Parathyroid adenoma (tissue), 2 donors: Measurements from ENCODE around the gene PRR23B.

Experiments
- H2AFZ ChIP-seq: fragments of 300-600 bp; sonication (generic); one replicate; pipeline ENCODE4 v1.7.0; 2017; ENCODE audit warnings: antibody characterized with exemption, mild to moderate bottlenecking
- H3K27ac ChIP-seq: fragments of 300-600 bp; sonication (generic); one replicate; pipeline ENCODE4 v1.7.0; 2017
- H3K27me3 ChIP-seq: fragments of 300-600 bp; sonication (generic); one replicate; pipeline ENCODE4 v1.7.0; 2017; ENCODE audit warnings: low read length; ENCODE audit not compliant: control insufficient read depth, insufficient read depth
- H3K36me3 ChIP-seq: fragments of 300-600 bp; sonication (generic); one replicate; pipeline ENCODE4 v1.7.0; 2017; ENCODE audit warnings: low read length; ENCODE audit not compliant: control insufficient read depth, insufficient read depth
- H3K4me1 ChIP-seq: fragments of 300-600 bp; sonication (generic); one replicate; pipeline ENCODE4 v1.7.0; 2017; ENCODE audit warnings: control low read depth
- H3K4me2 ChIP-seq: fragments of 300-600 bp; sonication (generic); one replicate; pipeline ENCODE4 v1.7.0; 2017; ENCODE audit warnings: low read length
- H3K4me3 ChIP-seq: fragments of 300-600 bp; sonication (generic); one replicate; pipeline ENCODE4 v1.7.0; 2017; ENCODE audit warnings: low read depth, low read length
- H3K79me2 ChIP-seq: fragments of 300-600 bp; sonication (generic); one replicate; pipeline ENCODE4 v1.7.0; 2017; ENCODE audit warnings: control low read depth
- H3K9ac ChIP-seq: fragments of 300-600 bp; sonication (generic); one replicate; pipeline ENCODE4 v1.7.0; 2017; ENCODE audit warnings: mild to moderate bottlenecking
- H3K9me3 ChIP-seq: fragments of 300-600 bp; sonication (generic); one replicate; pipeline ENCODE4 v1.7.0; 2017; ENCODE audit warnings: low read length; ENCODE audit not compliant: control insufficient read depth
- TF ChIP-seq, protein P1 (sequence below): fragments of 300-600 bp; sonication (generic); IDR thresholded peaks from one replicate; pipeline ENCODE4 v1.7.0; 2017; ENCODE audit warnings: antibody characterized with exemption, mild to moderate bottlenecking
- donor health status: primary hyperparathyroidism.

PRR23B gene

DNA sequence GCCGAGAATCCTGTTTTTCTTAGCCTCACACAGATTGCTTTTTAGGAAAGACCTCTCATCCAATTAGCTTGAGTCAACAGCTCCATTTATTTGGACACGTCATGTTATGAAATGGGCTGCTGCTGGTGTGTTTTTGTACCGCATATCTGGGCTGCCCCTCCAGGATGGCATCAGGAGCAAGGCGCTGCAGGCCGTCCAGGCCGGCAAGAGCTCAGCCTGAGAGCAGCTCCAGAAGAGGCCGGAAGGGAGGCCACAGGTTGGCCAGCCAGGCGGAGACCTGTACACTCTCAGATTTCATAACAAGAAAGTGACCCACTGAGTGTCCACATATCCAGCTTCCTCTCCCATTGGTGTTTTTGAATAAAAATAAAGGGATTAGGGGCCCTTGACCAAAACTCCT is 45.4 kb downstream of the PRR23B start:
- peaks cover 14% of the 10 kb centered on the region for H3K4me1 ChIP-seq
- peak overlapping the region; percentile 79 for H2AFZ ChIP-seq
- no peak overlapping the region for H3K4me3 ChIP-seq
- TF ChIP-seq, protein P1, sequence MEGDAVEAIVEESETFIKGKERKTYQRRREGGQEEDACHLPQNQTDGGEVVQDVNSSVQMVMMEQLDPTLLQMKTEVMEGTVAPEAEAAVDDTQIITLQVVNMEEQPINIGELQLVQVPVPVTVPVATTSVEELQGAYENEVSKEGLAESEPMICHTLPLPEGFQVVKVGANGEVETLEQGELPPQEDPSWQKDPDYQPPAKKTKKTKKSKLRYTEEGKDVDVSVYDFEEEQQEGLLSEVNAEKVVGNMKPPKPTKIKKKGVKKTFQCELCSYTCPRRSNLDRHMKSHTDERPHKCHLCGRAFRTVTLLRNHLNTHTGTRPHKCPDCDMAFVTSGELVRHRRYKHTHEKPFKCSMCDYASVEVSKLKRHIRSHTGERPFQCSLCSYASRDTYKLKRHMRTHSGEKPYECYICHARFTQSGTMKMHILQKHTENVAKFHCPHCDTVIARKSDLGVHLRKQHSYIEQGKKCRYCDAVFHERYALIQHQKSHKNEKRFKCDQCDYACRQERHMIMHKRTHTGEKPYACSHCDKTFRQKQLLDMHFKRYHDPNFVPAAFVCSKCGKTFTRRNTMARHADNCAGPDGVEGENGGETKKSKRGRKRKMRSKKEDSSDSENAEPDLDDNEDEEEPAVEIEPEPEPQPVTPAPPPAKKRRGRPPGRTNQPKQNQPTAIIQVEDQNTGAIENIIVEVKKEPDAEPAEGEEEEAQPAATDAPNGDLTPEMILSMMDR, result no peak
- H3K27me3 ChIP-seq, result no peaks in the 10 kb centered on the region
- H3K27ac ChIP-seq, result no peak overlapping the region
- no peaks in the 10 kb centered on the region for H3K9me3 ChIP-seq
- H3K9ac ChIP-seq, result no peak overlapping the region
- H3K4me2 ChIP-seq, result no peak overlapping the region
- H3K36me3 ChIP-seq, result no peaks in the 10 kb centered on the region
- H3K79me2 ChIP-seq, result no peaks in the 10 kb centered on the region

DNA sequence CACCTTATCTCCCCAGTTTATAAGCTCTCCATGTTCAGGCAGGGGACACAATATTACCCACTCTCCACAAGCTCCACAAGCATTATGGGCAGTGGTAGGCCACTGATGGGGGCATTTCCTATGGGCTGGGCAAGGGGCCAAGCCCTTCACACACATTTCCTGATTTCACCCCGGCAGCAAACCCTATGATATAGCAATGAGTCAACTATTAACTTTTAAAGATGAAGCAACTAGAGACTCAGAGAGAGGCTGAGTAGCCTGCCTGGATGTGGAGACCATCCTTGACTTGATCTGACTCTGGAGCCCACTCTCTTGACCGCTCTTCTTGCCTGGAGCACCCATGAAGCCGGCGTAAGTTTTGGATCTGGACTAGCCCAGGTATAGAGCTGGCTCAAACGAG is 46.3 kb downstream of the PRR23B start:
- Histone ChIP-seq H3K27ac (no peak overlapping the region), H3K4me3 (no peak overlapping the region), H3K36me3 (no peaks in the 10 kb centered on the region), H3K9me3 (no peaks in the 10 kb centered on the region), H3K4me1 (peaks cover 6% of the 10 kb centered on the region), H2AFZ (no peak overlapping the region), H3K4me2 (no peak overlapping the region), H3K9ac (no peak overlapping the region), H3K27me3 (no peaks in the 10 kb centered on the region), H3K79me2 (no peaks in the 10 kb centered on the region)
- TF ChIP-seq, protein P1, result no peak

DNA sequence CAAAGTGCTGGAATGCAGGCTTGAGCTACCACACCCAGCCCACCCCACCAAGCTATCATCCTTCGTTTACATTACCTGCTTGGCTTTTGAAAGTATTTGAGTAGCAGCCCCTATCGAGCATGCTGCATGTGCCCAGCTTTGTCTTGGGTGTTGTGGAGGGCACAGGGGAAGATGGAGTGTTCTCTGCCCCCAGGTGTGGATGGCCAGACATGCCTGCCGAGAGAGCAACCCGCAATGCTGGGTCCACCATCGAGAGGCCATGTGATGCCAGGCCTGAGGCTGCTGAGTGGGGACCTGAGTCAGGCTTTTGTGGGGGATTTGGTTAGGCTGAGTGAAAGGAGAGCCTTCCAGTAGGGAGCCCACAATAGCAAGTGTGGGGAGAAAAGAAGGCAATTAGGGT is 47.8 kb downstream of the PRR23B start:
- no peak overlapping the region for H3K4me3 ChIP-seq
- no peaks in the 10 kb centered on the region for H3K36me3 ChIP-seq
- no peak overlapping the region for H2AFZ ChIP-seq
- H3K4me1 ChIP-seq, result peaks cover 6% of the 10 kb centered on the region
- no peaks in the 10 kb centered on the region for H3K27me3 ChIP-seq
- TF ChIP-seq, protein P1, result no peak
- no peaks in the 10 kb centered on the region for H3K9me3 ChIP-seq
- H3K9ac ChIP-seq, result no peak overlapping the region
- H3K27ac ChIP-seq, result no peak overlapping the region
- no peak overlapping the region for H3K4me2 ChIP-seq
- H3K79me2 ChIP-seq, result no peaks in the 10 kb centered on the region

DNA sequence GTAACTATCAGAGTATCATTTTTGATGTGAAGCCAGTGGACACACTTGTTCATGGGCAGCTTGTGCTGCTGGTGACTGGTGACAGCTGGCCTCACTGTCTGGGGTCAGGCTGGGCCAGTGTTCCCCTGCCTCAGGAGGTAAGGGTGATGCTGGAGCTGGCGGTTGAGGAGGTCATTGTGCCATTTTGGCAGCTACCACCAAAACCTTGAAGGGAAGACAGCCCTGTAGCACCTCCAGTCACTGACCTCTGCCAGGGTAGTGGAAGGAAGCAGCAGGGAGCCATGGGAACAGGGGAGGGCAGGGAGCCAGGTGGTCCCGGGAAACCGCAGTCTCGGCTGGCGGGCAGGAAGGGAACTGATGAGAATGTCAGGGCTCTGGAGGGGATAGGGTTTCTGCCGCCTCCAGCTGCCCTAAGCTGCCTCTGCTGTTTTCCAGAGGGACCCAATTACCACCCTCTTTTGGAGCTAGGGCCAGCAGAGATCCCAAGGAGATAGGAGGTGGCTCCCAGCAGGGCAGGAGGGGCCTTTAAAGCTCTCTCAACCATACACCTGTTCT is 48.9 kb downstream of the PRR23B start:
- Histone ChIP-seq H3K4me1 (peaks cover 6% of the 10 kb centered on the region), H3K27me3 (no peaks in the 10 kb centered on the region), H3K36me3 (no peaks in the 10 kb centered on the region), H3K4me3 (no peak overlapping the region), H3K27ac (no peak overlapping the region), H3K4me2 (no peak overlapping the region), H3K79me2 (no peaks in the 10 kb centered on the region), H3K9me3 (no peaks in the 10 kb centered on the region), H2AFZ (peak overlapping the region; percentile 51), H3K9ac (no peak overlapping the region)
- TF ChIP-seq, protein P1, result no peak
